KMS-11 (cell line): Measurements from ENCODE around the gene JMJD1C.
"Not testable (repeated sequence)": the region's sequence is repeated elsewhere in the genome, so short reads cannot be mapped to it uniquely, and the experiment has no call there.

ENCODE experiments used
- H2AFZ ChIP-seq: fragments of 200-600 bp; sonication (generic); 2 replicates; pipeline ENCODE4 v1.6.1; 2016; ENCODE audit warnings: antibody characterized with exemption, mixed run types, low read depth
- H3K27ac ChIP-seq: fragments of 200-600 bp; sonication (generic); 2 replicates; pipeline ENCODE4 v1.6.1; 2016; ENCODE audit warnings: mild to moderate bottlenecking, mixed run types
- H3K27me3 ChIP-seq: fragments of 200-600 bp; sonication (generic); 2 replicates; pipeline ENCODE4 v1.6.1; 2017; ENCODE audit warnings: mild to moderate bottlenecking, low read depth, mixed run types, moderate library complexity; ENCODE audit not compliant: insufficient read depth
- H3K36me3 ChIP-seq: fragments of 200-600 bp; sonication (generic); 2 replicates; pipeline ENCODE4 v1.6.1; 2017; ENCODE audit warnings: mild to moderate bottlenecking, mixed run types; ENCODE audit not compliant: insufficient read depth
- H3K4me1 ChIP-seq: fragments of 200-600 bp; sonication (generic); 2 replicates; pipeline ENCODE4 v1.6.1; 2016; ENCODE audit warnings: mild to moderate bottlenecking, low read depth, mixed run types; ENCODE audit not compliant: poor library complexity, severe bottlenecking
- H3K4me2 ChIP-seq: fragments of 200-600 bp; sonication (generic); 2 replicates; pipeline ENCODE4 v1.7.0; 2016; ENCODE audit warnings: mild to moderate bottlenecking, mixed run types
- H3K4me3 ChIP-seq: fragments of 200-600 bp; sonication (generic); IDR thresholded peaks from 2 replicates; pipeline ENCODE4 v1.6.1; 2017; ENCODE audit warnings: low read depth, low read length, mixed read lengths; ENCODE audit not compliant: insufficient read depth
- H3K79me2 ChIP-seq: fragments of 200-600 bp; sonication (generic); 2 replicates; pipeline ENCODE4 v1.6.1; 2016; ENCODE audit warnings: low read depth, mixed run types; ENCODE audit not compliant: insufficient read depth
- H3K9ac ChIP-seq: fragments of 200-600 bp; sonication (generic); 2 replicates; pipeline ENCODE4 v1.6.1; 2016; ENCODE audit warnings: mild to moderate bottlenecking, mixed run types
- H4K20me1 ChIP-seq: fragments of 200-600 bp; sonication (generic); 2 replicates; pipeline ENCODE4 v1.6.1; 2016; ENCODE audit warnings: mild to moderate bottlenecking, mixed run types; ENCODE audit not compliant: insufficient read depth
- CTCF ChIP-seq: fragments of 200-600 bp; sonication (generic); conservative IDR thresholded peaks from 2 replicates; pipeline ENCODE4 v1.6.1; 2017; ENCODE audit warnings: low read depth, mild to moderate bottlenecking, antibody characterized with exemption, low read length, moderate library complexity, mixed read lengths

The JMJD1C gene

DNA sequence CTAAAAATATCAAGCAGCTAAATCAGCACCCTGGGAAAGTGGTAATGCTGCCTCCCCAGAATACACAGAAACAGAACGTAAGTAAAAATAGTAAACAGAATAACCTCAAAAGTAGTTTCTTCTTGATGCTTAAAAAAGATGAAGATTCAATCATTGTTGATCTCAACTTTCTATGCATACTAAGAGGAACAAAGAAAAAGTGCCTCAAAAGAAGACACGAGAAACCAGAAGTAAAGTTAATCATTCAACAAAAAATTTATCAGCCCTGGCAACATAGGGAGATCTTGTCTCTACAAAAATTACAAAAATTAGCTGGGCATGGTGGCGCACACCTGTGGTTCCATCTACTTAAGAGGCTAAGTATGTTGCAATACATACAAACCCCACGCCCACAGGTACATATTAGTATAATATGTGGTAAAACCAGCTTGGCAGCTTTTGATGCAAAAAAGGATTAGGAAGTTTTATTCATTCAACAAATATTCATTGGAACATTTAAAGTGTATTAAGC, 179.0 kb downstream of the JMJD1C start:
- Histone ChIP-seq H3K4me2 (no peak overlapping the region), H2AFZ (no peak overlapping the region), H3K79me2 (no peaks in the 10 kb centered on the region), H3K27me3 (no peaks in the 10 kb centered on the region), H4K20me1 (no peaks in the 10 kb centered on the region), H3K4me1 (no peaks in the 10 kb centered on the region), H3K36me3 (no peaks in the 10 kb centered on the region), H3K4me3 (no peak overlapping the region), H3K9ac (no peak overlapping the region), H3K27ac (no peak overlapping the region)
- no peak for TF ChIP-seq CTCF

- Histone ChIP-seq H3K27me3 (no peaks in the 10 kb centered on the region), H4K20me1 (no peaks in the 10 kb centered on the region), H3K36me3 (no peaks in the 10 kb centered on the region), H3K27ac (no peak overlapping the region), H3K4me1 (no peaks in the 10 kb centered on the region), H3K4me2 (no peak overlapping the region), H3K9ac (no peak overlapping the region), H2AFZ (no peak overlapping the region), H3K4me3 (no peak overlapping the region), H3K79me2 (no peaks in the 10 kb centered on the region)
- TF ChIP-seq CTCF = no peak
Observed at GRCh38 chr10:63286340-63286739, 179.4 kb downstream of the JMJD1C start.

GRCh38 chr10:63283901-63284300, 181.9 kb downstream of the JMJD1C start:
- not testable (repeated sequence) for H2AFZ ChIP-seq, H3K36me3 ChIP-seq, H3K27ac ChIP-seq, H3K4me1 ChIP-seq, H3K27me3 ChIP-seq, H3K79me2 ChIP-seq, H3K9ac ChIP-seq, H4K20me1 ChIP-seq, H3K4me2 ChIP-seq, H3K4me3 ChIP-seq

GRCh38 chr10:63283093-63283492, 182.7 kb downstream of the JMJD1C start:
- H3K4me2 ChIP-seq = no peak overlapping the region
- no peaks in the 10 kb centered on the region for H3K36me3 ChIP-seq
- H3K9ac ChIP-seq = no peak overlapping the region
- no peaks in the 10 kb centered on the region for H3K79me2 ChIP-seq
- H4K20me1 ChIP-seq = no peaks in the 10 kb centered on the region
- no peak overlapping the region for H3K27ac ChIP-seq
- H3K27me3 ChIP-seq = no peaks in the 10 kb centered on the region
- no peaks in the 10 kb centered on the region for H3K4me1 ChIP-seq
- TF ChIP-seq CTCF = no peak
- H3K4me3 ChIP-seq = no peak overlapping the region
- H2AFZ ChIP-seq = no peak overlapping the region

DNA sequence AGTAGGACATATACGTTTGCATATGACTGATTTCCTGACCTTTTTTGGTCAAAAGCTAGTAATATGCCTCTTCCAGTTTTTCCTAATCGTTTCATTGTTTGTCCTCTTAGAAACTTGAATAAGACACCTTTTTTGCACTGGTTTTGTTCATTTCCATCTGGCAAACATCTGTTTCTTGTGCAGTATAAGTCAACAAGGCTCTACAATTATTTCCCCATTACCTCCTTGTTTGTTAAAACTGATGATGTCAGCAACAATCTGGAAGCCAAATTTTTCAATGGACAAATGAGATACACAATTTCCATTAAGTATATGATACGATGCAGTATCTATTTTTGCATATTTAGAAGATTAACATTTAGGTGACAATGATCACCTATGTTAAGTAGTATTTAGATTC, 183.8 kb downstream of the JMJD1C start:
- no peak overlapping the region for H3K4me2 ChIP-seq
- H3K27me3 ChIP-seq = no peaks in the 10 kb centered on the region
- H3K27ac ChIP-seq = no peak overlapping the region
- no peaks in the 10 kb centered on the region for H3K36me3 ChIP-seq
- H3K9ac ChIP-seq = no peak overlapping the region
- no peak for TF ChIP-seq CTCF
- no peaks in the 10 kb centered on the region for H4K20me1 ChIP-seq
- no peaks in the 10 kb centered on the region for H3K4me1 ChIP-seq
- no peak overlapping the region for H3K4me3 ChIP-seq
- no peak overlapping the region for H2AFZ ChIP-seq
- no peaks in the 10 kb centered on the region for H3K79me2 ChIP-seq
